Stimulated activated CD4-positive, alpha-beta T cell treated with anti-CD3 and anti-CD28 coated beads, Interleukin-15, amount 100 ng/mL, for 24 hours (primary cell): ENCODE measurements around the gene LGI1.
"Not testable (repeated sequence)": the region's sequence is repeated elsewhere in the genome, so short reads cannot be mapped to it uniquely, and the experiment has no call there.

Source experiments
- DNase-seq: peaks from one replicate; pipeline ENCODE4 v3.0.0-alpha.2; 2020

Gene LGI1

GRCh38 chr10:93807371-93807770, 49.6 kb downstream of the LGI1 start:
- DNase-seq: no peak

GRCh38 chr10:93812659-93813338, 55.1 kb downstream of the LGI1 start:
- DNase-seq: no peak

GRCh38 chr10:93813507-93814465, 56.0 kb downstream of the LGI1 start:
- peak; percentile 75 for DNase-seq

- DNase-seq: no peak
Observed at GRCh38 chr10:93815304-93816096, 57.8 kb downstream of the LGI1 start.

GRCh38 chr10:93816123-93816747, 58.5 kb downstream of the LGI1 start:
- DNase-seq: peak; percentile 60

- no peak for DNase-seq
Observed at GRCh38 chr10:93818086-93818485, 60.4 kb downstream of the LGI1 start.

- DNase-seq: no peak
Observed at GRCh38 chr10:93819520-93819919, 61.8 kb downstream of the LGI1 start.

- DNase-seq: no peak
Observed at GRCh38 chr10:93820434-93820833, 62.7 kb downstream of the LGI1 start.

GRCh38 chr10:93821051-93821772, 63.5 kb downstream of the LGI1 start:
- no peak for DNase-seq

GRCh38 chr10:93826355-93826754, 68.6 kb downstream of the LGI1 start:
- no peak for DNase-seq

- no peak for DNase-seq
Observed at GRCh38 chr10:93827056-93827804, 69.5 kb downstream of the LGI1 start.

- not testable (repeated sequence) for DNase-seq
Observed at GRCh38 chr10:93831065-93831464, 73.3 kb downstream of the LGI1 start.

GRCh38 chr10:93835770-93836169, 78.0 kb downstream of the LGI1 start:
- no peak for DNase-seq

GRCh38 chr10:93837822-93838221, 80.1 kb downstream of the LGI1 start:
- DNase-seq: no peak

GRCh38 chr10:93838278-93838677, 80.5 kb downstream of the LGI1 start:
- DNase-seq: no peak

GRCh38 chr10:93841961-93842360, 84.2 kb downstream of the LGI1 start:
- no peak for DNase-seq

- DNase-seq: no peak
Observed at GRCh38 chr10:93844979-93845626, 87.4 kb downstream of the LGI1 start.
